ENCODE data around the gene CCDC121. TPM values are rescaled to one million over a fixed set of nuclear protein-coding genes. Genes with fewer than 3 reads are reported as not detected.

Gene CCDC121
- 1 to 10 TPM in 3 of 4 donors, under 1 TPM in 1; 0.56 to 2.0 (median 1.3) TPM for total RNA-seq

- TF ChIP-seq POLR2A (IDR thresholded peaks at IDR 0.05) = peak; percentile 49 to 50
- no peak for TF ChIP-seq CTCF (IDR thresholded peaks at IDR 0.05 in 4 of 5, conservative IDR thresholded peaks at IDR 0.05 in 1 of 5)
- DNase-seq (peak; percentile 72 to 80), ATAC-seq (peak; percentile 93 to 94)
- Histone ChIP-seq H3K4me3 (peak within 1 kb of the TSS; percentile 67 to 90 (median 87)), H3K36me3 (peaks cover 0 to 39% of the 10 kb centered on the region in 2 donors), H3K27ac (peak within 1 kb of the TSS; percentile 77 to 84 (median 81)), H3K9me3 (no peaks in the 10 kb centered on the region), H3K27me3 (no peaks in the 10 kb centered on the region), H3K4me1 (peaks cover 17 to 27% of the 10 kb centered on the region in 2 donors)
- intact Hi-C loops (cut with DNase I; ENCODE audit: low total_unique reads) = loop anchor here (1.0 to 5.0 kb wide), 2 partner anchors 142 to 220 kb away; partner anchors contain the start of genes IFT172 and PPM1G
- in situ Hi-C loops (cut with MboI; ENCODE audit: low sequenced_read_pairs in 4 of 4) = loop anchor here in 1 of 4 donors (25.0 kb wide), 1 partner anchor 167 kb away; no protein-coding TSS in a partner anchor
Measured at GRCh38 chr2:27628767-27629709, at the start of gene CCDC121, which contains the start of gene GPN1. Gene CCDC121, minus strand, starts transcription at chr2:27629012. Its CDS starts 1,213 bp downstream, at chr2:27627799. Gene GPN1, plus strand, starts transcription at chr2:27629050. Its CDS starts 9 bp downstream, at chr2:27629059.

- peaks cover 5 to 9% of the 10 kb centered on the region in 2 donors for H3K4me1 ChIP-seq
- H3K9me3 ChIP-seq = no peaks in the 10 kb centered on the region
- ATAC-seq (peak; percentile 80 to 92), DNase-seq (no peak)
- in situ Hi-C loops (cut with MboI; ENCODE audit: low sequenced_read_pairs in 4 of 4) = no loop called here
- peaks cover 3 to 70% of the 10 kb centered on the region in 2 donors for H3K36me3 ChIP-seq
- H3K27ac ChIP-seq = peak overlapping the region in 3 of 4 donors; percentile 50 to 63 (median 60)
- intact Hi-C loops (cut with DNase I; ENCODE audit: low total_unique reads) = no loop called here
- H3K4me3 ChIP-seq = no peak overlapping the region
- TF ChIP-seq CTCF (IDR thresholded peaks at IDR 0.05 in 4 of 5, conservative IDR thresholded peaks at IDR 0.05 in 1 of 5) (no peak), POLR2A (IDR thresholded peaks at IDR 0.05) (no peak)
- H3K27me3 ChIP-seq = no peaks in the 10 kb centered on the region
Measured at GRCh38 chr2:27672723-27673486, 44.1 kb upstream of the CCDC121 start.

GRCh38 chr2:27671235-27671634 lies 42.4 kb upstream of the CCDC121 start:
- Histone ChIP-seq H3K4me1 (peaks cover 5 to 9% of the 10 kb centered on the region in 2 donors), H3K9me3 (no peaks in the 10 kb centered on the region), H3K4me3 (no peak overlapping the region), H3K27me3 (no peaks in the 10 kb centered on the region), H3K27ac (no peak overlapping the region), H3K36me3 (peaks cover 6 to 69% of the 10 kb centered on the region in 2 donors)
- TF ChIP-seq POLR2A (IDR thresholded peaks at IDR 0.05) (no peak), CTCF (IDR thresholded peaks at IDR 0.05 in 4 of 5, conservative IDR thresholded peaks at IDR 0.05 in 1 of 5) (no peak)
- ATAC-seq (no peak), DNase-seq (no peak)
- intact Hi-C loops (cut with DNase I; ENCODE audit: low total_unique reads) (no loop called here), in situ Hi-C loops (cut with MboI; ENCODE audit: low sequenced_read_pairs in 4 of 4) (no loop called here)

DNA sequence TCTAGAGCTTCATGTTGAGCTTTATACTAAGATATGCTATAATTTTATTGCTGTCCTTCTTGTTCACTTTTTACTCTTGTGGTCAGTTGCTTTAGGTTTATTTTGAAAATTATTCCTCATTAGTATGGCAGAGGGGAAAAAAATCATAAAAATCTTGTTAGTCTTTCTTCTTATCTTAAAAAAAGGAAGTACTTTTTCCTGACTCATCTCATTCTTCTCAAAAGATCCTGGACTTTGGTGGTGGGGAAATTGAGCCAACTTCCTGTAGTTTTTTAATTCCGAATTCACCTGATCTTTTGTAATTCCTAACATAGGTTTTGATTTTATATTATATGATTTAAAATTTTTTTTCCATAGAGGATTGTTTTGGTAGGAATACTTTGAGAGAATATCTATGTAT lies 38.6 kb upstream of the CCDC121 start:
- H3K9me3 ChIP-seq = no peaks in the 10 kb centered on the region
- H3K4me3 ChIP-seq = no peak overlapping the region
- in situ Hi-C loops (cut with MboI; ENCODE audit: low sequenced_read_pairs in 4 of 4) = no loop called here
- H3K27ac ChIP-seq = no peak overlapping the region
- DNase-seq (no peak), ATAC-seq (no peak)
- peaks cover 24 to 26% of the 10 kb centered on the region in 2 donors for H3K4me1 ChIP-seq
- intact Hi-C loops (cut with DNase I; ENCODE audit: low total_unique reads) = loop anchor here (10.0 kb wide), 1 partner anchor 183 kb away; the partner anchor contains the start of gene IFT172
- no peak for TF ChIP-seq POLR2A (IDR thresholded peaks at IDR 0.05)
- no peak for TF ChIP-seq CTCF (IDR thresholded peaks at IDR 0.05 in 4 of 5, conservative IDR thresholded peaks at IDR 0.05 in 1 of 5)
- H3K27me3 ChIP-seq = no peaks in the 10 kb centered on the region
- H3K36me3 ChIP-seq = peaks cover 3 to 58% of the 10 kb centered on the region in 2 donors
